NCI-H2227 treated with DMSO at 0.1 percent for 48 hours (cell line): ENCODE results near the gene ABHD8.

Experiments used
- DNase-seq: peaks from one replicate; lab custom pipeline; 2025; lab: John Stamatoyannopoulos, UW

ABHD8 gene

GRCh38 chr19:17242431-17243208 lies 60.6 kb downstream of the ABHD8 start:
- no peak for DNase-seq
